Spleen (tissue), 7 donors: ENCODE data around the gene SNRNP70.
"Not testable (repeated sequence)": the region's sequence is repeated elsewhere in the genome, so short reads cannot be mapped to it uniquely, and the experiment has no call there.

Experiments used
- CTCF ChIP-seq, 11 experiments: fragments of 200-600 bp in 7 of 11; fragments of 450-650 bp in 4 of 11; sonication (generic) in 4 of 11; IDR thresholded peaks in 8 of 11; conservative IDR thresholded peaks in 3 of 11; 1 replicate in 7 of 11; 2 replicates in 4 of 11; pipeline versions ENCODE4 v1.4.0 to v1.8.0; 2016 to 2021; ENCODE audit warnings: antibody characterized with exemption in 11 of 11, inconsistent platforms in 4 of 11, mild to moderate bottlenecking in 1 of 11
- POLR2AphosphoS5 ChIP-seq, 3 donors: sonication (generic); formaldehyde crosslinking; IDR thresholded peaks; one replicate each; pipeline ENCODE4 v1.5.1; 2017; ENCODE audit warnings: antibody characterized with exemption in 3 of 3
- donor health status: DM: no; HTN: no; CAD: no; lungs with moderate emphysema.
- donor health status: DM: no; HTN: no; CAD: no.
- donor health status: DM: no; HTN: no; CAD: no.

- TF ChIP-seq POLR2AphosphoS5 (IDR thresholded peaks at IDR 0.05); CTCF (IDR thresholded peaks at IDR 0.05 in 8 of 11, conservative IDR thresholded peaks at IDR 0.05 in 3 of 11): not testable (repeated sequence)
Measured at GRCh38 chr19:49049011-49049410, 36.2 kb upstream of the SNRNP70 start, which contains the start of gene CGB8.
